Measurements from ENCODE around the gene TNP2.
A peak's percentile ranks its signal among the peaks of the same experiment; 100 is the strongest.

The TNP2 gene

DNA sequence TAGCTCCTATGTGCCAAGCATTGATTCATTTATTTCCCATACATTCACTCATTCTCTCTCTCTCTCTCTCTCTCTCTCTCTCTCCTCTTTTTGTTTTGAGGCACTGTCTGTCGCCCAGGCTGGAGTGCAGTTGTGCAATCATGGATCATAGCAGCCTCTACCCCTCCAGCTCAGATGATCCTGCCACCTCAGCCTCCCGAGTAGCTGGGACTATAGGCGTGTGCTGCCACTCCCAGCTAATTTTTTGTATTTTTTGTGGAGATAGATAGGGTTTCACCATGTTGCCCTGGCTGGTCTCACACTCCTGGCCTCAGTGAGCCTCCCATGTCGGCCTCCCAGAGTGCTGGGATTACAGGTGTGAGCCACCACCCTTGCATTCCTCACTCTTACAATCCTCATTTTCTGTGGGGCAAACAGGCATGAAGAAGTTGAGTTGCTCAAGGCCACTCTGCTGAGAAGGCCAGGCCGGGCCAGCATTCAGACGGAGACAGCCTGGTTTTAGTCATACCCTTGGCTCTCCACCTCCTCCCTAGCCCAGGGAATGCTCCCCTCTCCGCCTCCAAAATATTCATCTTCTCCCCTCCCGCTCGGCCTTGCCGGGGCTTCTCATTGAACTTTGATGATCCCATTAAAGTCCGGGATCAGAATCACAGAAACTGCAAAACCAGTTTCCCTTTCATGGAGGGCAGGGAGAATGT, 7.9 kb upstream of the TNP2 start:
- no peak for DNase-seq (ENCODE audit: low spot score)

DNA sequence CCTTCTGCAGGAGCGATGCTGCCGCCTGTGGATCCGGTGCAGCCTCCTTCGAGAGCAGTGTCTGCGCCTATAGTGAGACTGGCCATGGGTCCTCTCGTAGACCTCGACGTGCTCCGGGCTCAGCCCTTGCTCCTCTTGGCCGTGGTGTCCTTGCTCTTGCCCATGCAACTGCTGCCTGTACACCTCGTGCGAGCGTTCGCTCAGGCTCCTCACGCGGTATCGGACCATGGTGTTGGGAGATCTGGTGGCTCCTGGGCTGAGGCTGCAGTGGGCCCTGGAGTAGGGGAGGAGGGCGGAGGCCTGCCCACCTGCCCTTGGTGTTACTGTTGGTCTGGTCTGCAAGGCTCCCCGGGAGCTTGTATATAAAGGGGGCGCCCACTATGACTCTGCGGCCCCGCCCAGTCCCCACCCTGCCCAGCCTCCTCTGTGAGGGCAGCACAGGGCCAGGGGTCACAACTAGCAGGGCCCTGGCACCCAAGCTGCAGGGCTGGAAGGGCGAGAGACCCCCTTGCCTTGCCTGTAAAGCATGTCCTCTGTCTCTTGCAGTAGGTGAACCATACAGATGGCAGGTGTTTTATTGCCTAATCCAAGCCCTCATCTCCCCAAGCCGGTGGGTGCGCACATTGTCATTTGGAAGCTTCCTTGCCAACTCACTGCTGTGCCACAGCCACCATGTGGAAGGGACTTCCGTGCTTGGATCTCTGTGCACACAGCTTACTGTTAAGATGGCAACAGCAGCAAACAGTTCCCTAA, 7.2 kb upstream of the TNP2 start, which contains the start of gene PRM2:
TSS of gene PRM2 (minus strand) at position 338 of the 753 bp plus-strand sequence. CDS start at position 228, 110 bp downstream.
- DNase-seq (ENCODE audit: low spot score), result no peak

DNA sequence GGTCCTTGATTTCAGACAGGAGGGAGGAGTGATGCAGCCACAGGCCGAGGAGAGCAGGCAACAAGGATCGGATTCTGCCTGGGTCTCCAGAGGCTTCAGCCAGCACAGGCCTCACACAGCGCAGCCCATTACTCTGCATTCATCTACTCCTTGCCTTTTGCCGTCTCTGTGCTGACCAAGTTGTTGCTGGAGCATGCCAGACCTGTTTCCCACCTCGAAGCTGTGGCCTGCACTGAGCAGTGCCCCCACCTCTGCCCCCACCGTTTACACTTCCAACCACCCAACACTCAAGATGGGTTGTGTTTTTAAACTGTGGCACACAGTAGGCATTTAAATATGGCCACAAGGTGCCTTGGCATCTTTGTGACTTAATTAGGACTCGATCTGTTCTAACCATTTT, 5.8 kb upstream of the TNP2 start:
- no peak for DNase-seq (ENCODE audit: low spot score)

DNA sequence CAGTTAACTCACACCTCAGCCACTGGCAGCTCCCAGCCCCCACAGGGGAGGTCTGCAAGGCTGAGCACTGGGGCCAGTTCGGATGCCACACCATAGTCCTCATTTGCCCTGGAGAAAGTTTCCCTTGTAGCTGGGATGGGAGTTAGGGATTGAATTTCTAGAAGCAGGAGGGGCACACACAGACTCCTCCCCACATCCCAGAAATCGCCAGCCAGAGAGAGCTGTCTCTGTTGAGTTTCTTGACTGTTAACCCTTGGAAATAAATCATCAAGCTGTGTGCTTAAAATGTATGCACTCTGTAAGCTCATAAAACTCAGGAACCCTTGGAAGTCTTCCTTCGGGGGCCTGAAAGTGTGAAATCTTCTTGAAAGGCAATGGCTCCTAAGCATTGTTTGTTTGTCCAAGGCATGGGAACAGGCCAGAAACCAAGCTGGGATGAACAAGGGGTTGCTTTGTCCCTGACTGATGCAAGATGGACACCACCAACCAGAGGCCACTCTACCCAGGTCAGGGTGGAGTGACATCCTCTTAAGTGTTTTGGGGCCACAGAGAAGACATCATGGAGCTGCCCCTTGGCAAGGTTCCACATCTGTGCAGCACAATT, 4.7 kb upstream of the TNP2 start:
- no peak for DNase-seq (ENCODE audit: low spot score)

DNA sequence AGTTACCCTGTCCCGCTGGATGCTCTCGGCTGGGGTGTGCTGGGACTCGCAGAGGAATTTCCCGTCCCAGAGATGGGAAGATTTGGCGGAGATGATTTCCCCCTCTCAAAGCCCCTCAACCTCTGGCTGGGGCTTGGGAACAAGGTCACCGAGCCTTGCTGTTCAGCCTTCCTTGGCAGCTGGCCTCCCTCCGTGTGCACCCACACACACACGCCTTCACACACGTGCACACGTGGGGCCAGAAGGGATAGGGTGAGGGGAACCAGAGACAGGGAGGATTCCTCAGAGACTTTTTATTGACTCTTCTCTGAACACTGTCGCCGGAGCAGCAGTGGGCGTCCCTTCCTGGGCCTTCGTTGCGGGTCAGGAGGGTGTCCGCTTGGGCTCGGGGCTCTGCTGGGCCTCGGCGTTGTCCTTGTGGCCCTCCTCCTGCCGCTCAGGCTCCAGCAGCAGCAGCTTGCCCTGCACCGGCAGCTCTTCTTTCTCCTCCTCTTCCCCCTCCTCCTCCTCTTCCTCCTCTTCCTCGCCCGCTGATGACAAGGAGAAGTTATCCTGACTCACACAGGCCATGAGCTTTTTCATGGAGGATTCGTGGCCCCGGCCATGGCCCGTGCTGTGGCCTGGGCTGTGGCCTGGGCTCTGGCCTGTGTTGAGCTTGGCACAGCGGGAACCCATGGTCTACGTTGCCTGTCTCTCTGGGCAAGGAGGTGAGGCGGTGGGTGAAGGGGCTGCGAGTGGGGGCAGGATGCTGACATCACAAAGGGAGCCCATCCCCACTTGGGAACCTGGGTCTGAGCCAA, 4.0 kb upstream of the TNP2 start, which contains the start of gene PRM3:
TSS of gene PRM3 (minus strand) at position 709 of the 800 bp plus-strand sequence. CDS start at position 675, 34 bp downstream.
- no peak for DNase-seq (ENCODE audit: low spot score)

DNA sequence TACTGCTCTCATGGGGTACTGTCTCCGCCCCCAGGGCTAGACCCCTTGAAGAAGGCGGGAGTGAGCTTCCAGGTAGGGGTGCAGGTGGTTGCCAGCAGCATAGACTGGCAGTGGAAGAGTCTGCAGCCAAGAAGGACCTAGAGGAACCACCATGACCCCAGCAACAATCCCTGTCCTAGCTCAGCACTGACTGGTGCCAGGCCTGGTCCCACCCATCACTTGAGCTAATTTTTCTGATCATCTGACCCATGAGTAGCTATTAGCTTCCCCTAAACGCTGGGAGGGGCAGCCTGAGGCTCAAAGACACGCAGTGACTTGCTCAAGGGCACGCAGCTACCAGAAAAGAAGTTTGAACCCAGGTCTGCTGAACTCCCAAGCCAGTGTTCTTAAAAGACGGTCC, 3.4 kb upstream of the TNP2 start:
- no peak for DNase-seq (ENCODE audit: low spot score)

- DNase-seq (ENCODE audit: low spot score), result no peak
Observed at GRCh38 chr16:11271610-11272009, 2.5 kb upstream of the TNP2 start.

DNA sequence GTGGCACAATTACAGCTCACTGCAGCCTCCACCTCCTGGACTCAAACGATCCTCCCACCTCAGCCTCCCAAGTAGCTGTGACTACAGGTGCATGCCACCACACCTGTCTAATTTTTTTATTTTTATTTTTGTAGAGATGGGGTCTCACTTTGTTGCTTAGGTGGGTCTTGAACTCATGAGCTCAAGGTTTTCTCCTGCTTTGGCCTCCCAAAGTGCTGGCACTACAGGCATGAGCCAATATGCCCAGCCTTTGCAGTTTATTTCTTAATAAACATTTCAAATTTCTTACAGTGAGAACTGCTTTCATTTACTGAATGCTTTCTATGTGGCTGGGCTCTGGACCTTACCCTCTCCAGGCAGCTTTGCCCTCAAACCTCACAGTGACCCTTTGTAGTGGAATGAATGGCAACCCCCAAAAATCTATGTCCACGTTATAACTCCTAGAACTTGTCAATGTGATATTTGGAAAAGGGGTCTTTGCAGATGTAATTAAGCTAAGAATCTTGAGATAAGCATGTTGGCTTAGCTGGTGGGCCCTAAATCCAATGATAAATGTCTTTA, 1.6 kb upstream of the TNP2 start:
- DNase-seq (ENCODE audit: low spot score), result no peak

GRCh38 chr16:11265124-11265523, 4.0 kb downstream of the TNP2 start:
- no peak for DNase-seq (ENCODE audit: low spot score)

- no peak for DNase-seq (ENCODE audit: low spot score)
Observed at GRCh38 chr16:11264155-11264832, 4.8 kb downstream of the TNP2 start.

DNA sequence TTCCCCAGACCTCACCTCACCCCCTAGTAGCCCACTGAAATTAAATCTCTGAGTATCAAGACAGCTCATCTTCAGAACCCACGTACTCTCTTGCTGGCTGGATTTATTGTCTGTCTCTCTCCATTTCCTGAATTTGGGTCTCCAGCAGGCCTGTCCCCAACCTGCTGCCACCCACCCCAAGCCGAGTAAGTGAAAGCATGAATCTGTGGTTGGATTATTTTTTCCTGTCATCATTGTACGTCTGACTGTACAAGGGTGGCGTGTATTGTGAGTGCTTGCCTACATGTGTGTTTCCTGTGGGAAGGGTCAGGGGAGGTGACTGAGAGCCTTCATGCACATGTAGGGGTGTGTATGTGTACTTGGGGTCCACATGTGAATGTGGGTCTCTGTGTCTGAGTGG, 5.4 kb downstream of the TNP2 start:
- DNase-seq (ENCODE audit: low spot score), result no peak

- no peak for DNase-seq (ENCODE audit: low spot score)
Observed at GRCh38 chr16:11262915-11263314, 6.2 kb downstream of the TNP2 start.

DNA sequence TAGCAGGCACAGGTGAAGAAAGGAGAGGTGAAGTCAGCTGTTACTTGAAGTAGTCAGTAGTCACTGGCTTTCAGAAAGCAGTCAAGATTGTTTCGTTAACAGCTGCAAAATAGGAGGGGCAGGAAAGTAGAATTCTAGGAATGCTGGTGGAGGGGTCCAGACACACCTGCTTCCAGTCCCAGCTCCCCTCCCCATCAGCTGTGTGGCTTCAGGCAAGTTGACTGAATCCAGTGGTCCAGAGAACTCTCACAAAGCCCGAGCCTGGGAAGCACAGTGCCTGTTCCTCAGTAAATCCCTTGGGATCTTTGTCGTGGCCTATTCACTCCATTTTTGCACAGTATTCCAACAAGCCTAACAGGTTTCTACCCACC, 8.5 kb downstream of the TNP2 start:
- no peak for DNase-seq (ENCODE audit: low spot score)

DNA sequence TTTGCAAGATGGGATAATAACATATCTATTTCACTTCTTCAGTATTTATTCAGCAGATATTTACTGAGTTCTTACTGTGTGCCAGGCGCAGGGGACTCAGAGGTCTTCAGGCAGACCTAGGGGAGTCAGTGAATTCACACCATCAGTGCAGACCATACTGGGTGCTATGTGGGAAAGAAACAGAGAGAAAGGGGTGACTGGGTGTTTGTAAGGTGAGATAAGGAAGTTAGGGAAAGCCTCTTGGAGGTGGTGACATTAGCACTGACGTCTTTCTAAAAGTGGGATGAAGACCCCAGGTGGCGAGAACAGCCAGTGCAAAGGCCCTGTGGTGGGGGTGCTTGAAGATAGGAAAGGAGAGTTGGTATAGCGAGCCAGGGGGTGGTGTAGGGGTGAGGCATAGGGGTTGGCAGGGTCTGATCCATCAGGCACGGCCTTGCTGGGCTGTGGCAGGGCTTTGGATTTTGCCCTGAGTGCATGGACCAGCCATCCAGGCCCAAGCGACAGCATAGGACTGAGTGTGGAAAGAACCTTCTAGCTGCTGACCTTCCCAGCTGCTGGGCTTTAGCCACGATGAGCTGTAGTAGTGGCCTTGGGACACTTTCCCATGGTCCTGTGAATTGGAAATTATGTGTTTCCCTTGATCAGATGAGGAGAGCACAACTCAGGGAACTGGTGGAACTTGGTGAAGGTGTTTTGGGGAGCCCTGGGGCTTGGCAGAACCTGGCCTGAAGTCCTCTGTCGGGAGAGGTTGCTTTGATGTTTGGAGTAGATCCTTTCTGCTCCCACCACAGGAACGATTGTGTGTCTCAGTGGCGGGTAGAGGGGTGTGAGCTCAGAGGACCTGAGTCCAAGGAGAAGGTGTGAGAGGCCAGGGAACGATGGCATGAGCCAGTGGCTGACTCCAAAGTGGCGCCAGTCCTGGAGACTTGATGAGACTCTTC, 9.2 kb downstream of the TNP2 start:
- DNase-seq (ENCODE audit: low spot score), result no peak

GRCh38 chr16:11258553-11259492, 10.3 kb downstream of the TNP2 start:
- no peak for DNase-seq (ENCODE audit: low spot score)

GRCh38 chr16:11257131-11257938, 11.8 kb downstream of the TNP2 start:
- DNase-seq (ENCODE audit: low spot score), result peak; percentile 86

GRCh38 chr16:11256661-11257130, 12.4 kb downstream of the TNP2 start:
- DNase-seq (ENCODE audit: low spot score), result peak; percentile 76

Data from AG08396 (cell line).